ENCODE measurements around the gene LEMD2. TPM values are rescaled to one million over a fixed set of nuclear protein-coding genes. Genes with fewer than 3 reads are reported as not detected.

The LEMD2 gene
- total and polyA plus RNA-seq, 9 of the 15 experiments (the other 6 are each of a cell fraction or from before 2014, with no cell fraction given), result 0.32 to 46.3 (median 30.8) TPM

GRCh38 chr6:33788694-33789549 lies at the start of gene LEMD2 (continued):
- TF ChIP-seq AFF4 (CRISPR knock-in tag; IDR thresholded peaks at IDR 0.05), result 0 out of 2 replicates have a peak, but pooled peaks have one; percentile 66
- no peak for TF ChIP-seq ZNF212 (CRISPR knock-in tag; IDR thresholded peaks at IDR 0.05)
- 0 out of 2 replicates have a peak, but pooled peaks have one; percentile 32 for TF ChIP-seq BCOR (IDR thresholded peaks at IDR 0.05)
- peak; percentile 67 to 75; a peak in 3 of 4 replicates for TF ChIP-seq FOXK2 (conservative IDR thresholded peaks at IDR 0.05 in 1 of 2, IDR thresholded peaks at IDR 0.05 in 1 of 2; ENCODE audit: low read depth in 2 of 2)
- TF ChIP-seq HNRNPLL (IDR thresholded peaks at IDR 0.05; ENCODE audit: low read depth, low read length, poor library complexity, severe bottlenecking), result peak; percentile 89
- peak; percentile 96 for TF ChIP-seq CTBP1 (IDR thresholded peaks at IDR 0.05; ENCODE audit: borderline replicate concordance)
- peak; percentile 87; the same call in 1 of the 2 replicates for TF ChIP-seq ZBTB17 (CRISPR knock-in tag; IDR thresholded peaks at IDR 0.05)
- TF ChIP-seq HNRNPL (IDR thresholded peaks at IDR 0.05; ENCODE audit: low read depth, low read length), result peak; percentile 32; the same call in 1 of the 2 replicates
- no peak for TF ChIP-seq ZFP30 (CRISPR knock-in tag; IDR thresholded peaks at IDR 0.05; ENCODE audit: borderline replicate concordance)
- TF ChIP-seq ZNF165 (CRISPR knock-in tag; IDR thresholded peaks at IDR 0.05; ENCODE audit: borderline replicate concordance), result peak; percentile 83; the same call in 1 of the 2 replicates
- peak; percentile 45; the same call in 1 of the 2 replicates for TF ChIP-seq TEAD4 (IDR thresholded peaks at IDR 0.05; ENCODE audit: low read length)
- TF ChIP-seq TEAD4 (CRISPR knock-in tag; IDR thresholded peaks at IDR 0.05; ENCODE audit: borderline replicate concordance), result no peak
- TF ChIP-seq MBD2 (IDR thresholded peaks at IDR 0.05; ENCODE audit: borderline replicate concordance, low read depth), result peak; percentile 49; the same call in 1 of the 2 replicates
- TF ChIP-seq HNRNPK (IDR thresholded peaks at IDR 0.05; ENCODE audit: low read depth, low read length, poor library complexity, severe bottlenecking), result no peak
- TF ChIP-seq FOXJ2 (tag; IDR thresholded peaks at IDR 0.05), result peak; percentile 97
- peak; percentile 94 for TF ChIP-seq CREM (IDR thresholded peaks at IDR 0.05; ENCODE audit: low read depth)
- TF ChIP-seq NFIC (IDR thresholded peaks at IDR 0.05), result peak; percentile 68
- 0 out of 2 replicates have a peak, but pooled peaks have one; percentile 31 for TF ChIP-seq MTF1 (CRISPR knock-in tag; IDR thresholded peaks at IDR 0.05; ENCODE audit: borderline replicate concordance)
- no peak for TF ChIP-seq E4F1 (CRISPR knock-in tag; IDR thresholded peaks at IDR 0.05; ENCODE audit: borderline replicate concordance)
- TF ChIP-seq BCL6 (CRISPR knock-in tag; IDR thresholded peaks at IDR 0.05), result peak; percentile 91
- 0 out of 2 replicates have a peak, but pooled peaks have one; percentile 47 for TF ChIP-seq CAMTA2 (CRISPR knock-in tag; conservative IDR thresholded peaks at IDR 0.05)
- TF ChIP-seq XRCC5 (IDR thresholded peaks at IDR 0.05; ENCODE audit: low read depth, low read length), result peak; percentile 92
- peak in 1 of 2 experiments; percentile 86; a peak in 2 of 4 replicates for TF ChIP-seq TEAD1 (CRISPR knock-in tag; IDR thresholded peaks at IDR 0.05)

All from K562 (cell line).